Measurements from ENCODE around the gene VEGFA.
A peak's percentile ranks its signal among the peaks of the same experiment; 100 is the strongest.

DNA sequence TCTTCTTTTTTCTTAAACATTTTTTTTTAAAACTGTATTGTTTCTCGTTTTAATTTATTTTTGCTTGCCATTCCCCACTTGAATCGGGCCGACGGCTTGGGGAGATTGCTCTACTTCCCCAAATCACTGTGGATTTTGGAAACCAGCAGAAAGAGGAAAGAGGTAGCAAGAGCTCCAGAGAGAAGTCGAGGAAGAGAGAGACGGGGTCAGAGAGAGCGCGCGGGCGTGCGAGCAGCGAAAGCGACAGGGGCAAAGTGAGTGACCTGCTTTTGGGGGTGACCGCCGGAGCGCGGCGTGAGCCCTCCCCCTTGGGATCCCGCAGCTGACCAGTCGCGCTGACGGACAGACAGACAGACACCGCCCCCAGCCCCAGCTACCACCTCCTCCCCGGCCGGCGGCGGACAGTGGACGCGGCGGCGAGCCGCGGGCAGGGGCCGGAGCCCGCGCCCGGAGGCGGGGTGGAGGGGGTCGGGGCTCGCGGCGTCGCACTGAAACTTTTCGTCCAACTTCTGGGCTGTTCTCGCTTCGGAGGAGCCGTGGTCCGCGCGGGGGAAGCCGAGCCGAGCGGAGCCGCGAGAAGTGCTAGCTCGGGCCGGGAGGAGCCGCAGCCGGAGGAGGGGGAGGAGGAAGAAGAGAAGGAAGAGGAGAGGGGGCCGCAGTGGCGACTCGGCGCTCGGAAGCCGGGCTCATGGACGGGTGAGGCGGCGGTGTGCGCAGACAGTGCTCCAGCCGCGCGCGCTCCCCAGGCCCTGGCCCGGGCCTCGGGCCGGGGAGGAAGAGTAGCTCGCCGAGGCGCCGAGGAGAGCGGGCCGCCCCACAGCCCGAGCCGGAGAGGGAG, 580 bp downstream of the VEGFA start:
- TF ChIP-seq GABPA (IDR thresholded peaks at IDR 0.05; ENCODE audit: borderline replicate concordance, insufficient read depth, low read length) (0 out of 2 replicates have a peak, but pooled peaks have one; percentile 23), POLR2AphosphoS5 (IDR thresholded peaks at IDR 0.05; ENCODE audit: low read depth, low read length) (peak; percentile 19)
